Measurements from ENCODE around the gene RNH1.
A peak's percentile ranks its signal among the peaks of the same experiment; 100 is the strongest.
"Not testable (repeated sequence)": the region's sequence is repeated elsewhere in the genome, so short reads cannot be mapped to it uniquely, and the experiment has no call there.

The RNH1 gene

GRCh38 chr11:520428-521176 lies 13.6 kb upstream of the RNH1 start:
- DNase-seq (ENCODE audit: low spot score): no peak

GRCh38 chr11:518463-519202 lies 11.6 kb upstream of the RNH1 start:
- peak; percentile 89 for DNase-seq (ENCODE audit: low spot score)

- DNase-seq (ENCODE audit: low spot score): not testable (repeated sequence)
These were observed 10.1 kb upstream of the RNH1 start for GRCh38 chr11:516918-517685.

GRCh38 chr11:516400-516799 lies 9.4 kb upstream of the RNH1 start:
- no peak for DNase-seq (ENCODE audit: low spot score)

GRCh38 chr11:515131-515530 lies 8.1 kb upstream of the RNH1 start:
- no peak for DNase-seq (ENCODE audit: low spot score)

GRCh38 chr11:514606-515005 lies 7.6 kb upstream of the RNH1 start:
- DNase-seq (ENCODE audit: low spot score): no peak

GRCh38 chr11:512761-513595 lies 5.9 kb upstream of the RNH1 start:
- no peak for DNase-seq (ENCODE audit: low spot score)

- no peak for DNase-seq (ENCODE audit: low spot score)
These were observed 1.9 kb upstream of the RNH1 start for GRCh38 chr11:508956-509355.

GRCh38 chr11:507727-508515 lies 879 bp upstream of the RNH1 start:
- no peak for DNase-seq (ENCODE audit: low spot score)

GRCh38 chr11:506238-506994 lies 626 bp downstream of the RNH1 start:
- DNase-seq (ENCODE audit: low spot score): peak; percentile 97

- DNase-seq (ENCODE audit: low spot score): no peak
These were observed 2.1 kb downstream of the RNH1 start for GRCh38 chr11:504994-505344.

GRCh38 chr11:504053-504993 lies 2.7 kb downstream of the RNH1 start:
- no peak for DNase-seq (ENCODE audit: low spot score)

- DNase-seq (ENCODE audit: low spot score): peak; percentile 66
These were observed 3.7 kb downstream of the RNH1 start for GRCh38 chr11:503179-503981.

- no peak for DNase-seq (ENCODE audit: low spot score)
These were observed 4.5 kb downstream of the RNH1 start for GRCh38 chr11:502288-503178.

- DNase-seq (ENCODE audit: low spot score): no peak
These were observed 5.3 kb downstream of the RNH1 start for GRCh38 chr11:501683-502287.

- no peak for DNase-seq (ENCODE audit: low spot score)
These were observed 5.9 kb downstream of the RNH1 start for GRCh38 chr11:501001-501682.
